ENCODE measurements around the gene AP2B1. TPM values are rescaled to one million over a fixed set of nuclear protein-coding genes. Genes with fewer than 3 reads are reported as not detected.
"Not testable (repeated sequence)": the region's sequence is repeated elsewhere in the genome, so short reads cannot be mapped to it uniquely, and the experiment has no call there.

Gene AP2B1
- total RNA-seq, 1 donor from 2014 or later = 164 TPM

DNA sequence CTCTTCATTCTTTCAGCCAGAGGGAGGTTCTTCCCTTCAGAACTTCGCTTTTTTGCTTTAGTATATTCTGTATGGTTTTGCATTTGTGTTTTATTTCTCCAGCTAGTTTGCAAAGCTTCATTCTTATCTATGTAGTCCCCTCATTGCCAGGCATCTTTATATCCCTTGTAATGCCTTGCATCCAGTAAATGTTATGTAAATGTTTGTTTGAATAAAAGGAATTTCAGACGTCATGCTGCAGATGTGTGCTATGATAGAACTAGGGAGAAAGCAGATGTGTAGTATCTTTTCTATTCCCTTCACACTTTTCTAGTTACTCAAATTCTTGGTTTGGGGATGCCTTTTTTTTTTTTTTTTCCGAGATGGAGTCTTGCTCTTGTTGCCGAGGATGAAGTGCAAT, 81.7 kb downstream of the AP2B1 start:
- Mint-ChIP-seq H3K36me3 (ENCODE audit: low read depth) (peaks cover 38% of the 10 kb centered on the region), H3K27ac (no peak overlapping the region), H3K9me3 (no peaks in the 10 kb centered on the region), H3K4me3 (no peak overlapping the region), H3K27me3 (no peaks in the 10 kb centered on the region), H3K4me1 (peaks cover 3% of the 10 kb centered on the region)
- intact Hi-C loops (cut with micrococcal nuclease) = no loop called here
- no peak for DNase-seq

DNA sequence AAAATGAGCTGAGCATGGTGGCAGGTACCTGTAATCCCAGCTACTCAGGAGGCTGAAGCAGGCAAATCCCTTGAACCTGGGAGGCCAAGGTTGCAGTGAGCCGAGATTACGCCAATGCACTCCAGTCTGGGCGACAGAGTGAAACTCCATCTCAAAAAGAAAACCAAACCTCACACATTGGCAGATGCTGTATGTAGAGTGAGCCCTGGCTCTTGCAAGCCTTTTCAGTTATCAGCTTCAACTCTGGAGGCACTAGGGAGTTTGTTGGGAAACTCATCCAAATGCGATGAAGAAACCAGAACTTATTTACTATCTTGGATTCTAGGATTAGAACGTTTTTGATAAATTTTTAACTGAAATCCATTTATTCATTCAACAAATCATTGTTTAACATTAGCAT, 87.4 kb downstream of the AP2B1 start:
- Mint-ChIP-seq H3K9me3 (peaks cover 4% of the 10 kb centered on the region), H3K36me3 (ENCODE audit: low read depth) (peaks cover 51% of the 10 kb centered on the region), H3K4me3 (no peak overlapping the region), H3K27ac (no peak overlapping the region), H3K27me3 (no peaks in the 10 kb centered on the region), H3K4me1 (peaks cover 19% of the 10 kb centered on the region)
- intact Hi-C loops (cut with micrococcal nuclease) = no loop called here
- no peak for DNase-seq

DNA sequence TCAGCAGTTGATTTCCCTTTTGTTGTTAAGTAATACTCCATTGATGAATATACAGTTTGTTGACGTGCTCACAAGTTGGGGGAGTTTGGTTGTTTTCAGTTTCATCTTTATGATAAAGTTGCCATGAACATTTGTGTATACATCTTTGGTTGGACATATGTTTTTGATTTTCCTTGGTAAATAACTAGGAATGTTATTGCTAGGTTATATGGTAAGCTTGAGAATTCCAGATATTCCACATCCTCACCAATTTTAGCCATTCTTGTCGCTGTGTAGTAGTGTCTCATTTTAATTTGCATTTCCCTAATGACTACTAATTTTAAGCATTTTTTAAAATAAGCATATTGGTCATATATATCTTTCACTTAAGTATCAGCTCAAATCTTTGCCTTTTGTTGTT, 89.3 kb downstream of the AP2B1 start:
- H3K27me3 Mint-ChIP-seq = no peaks in the 10 kb centered on the region
- peaks cover 48% of the 10 kb centered on the region for H3K36me3 Mint-ChIP-seq (ENCODE audit: low read depth)
- intact Hi-C loops (cut with micrococcal nuclease) = no loop called here
- H3K27ac Mint-ChIP-seq = no peak overlapping the region
- peaks cover 4% of the 10 kb centered on the region for H3K9me3 Mint-ChIP-seq
- DNase-seq = no peak
- no peak overlapping the region for H3K4me3 Mint-ChIP-seq
- H3K4me1 Mint-ChIP-seq = peaks cover 19% of the 10 kb centered on the region

DNA sequence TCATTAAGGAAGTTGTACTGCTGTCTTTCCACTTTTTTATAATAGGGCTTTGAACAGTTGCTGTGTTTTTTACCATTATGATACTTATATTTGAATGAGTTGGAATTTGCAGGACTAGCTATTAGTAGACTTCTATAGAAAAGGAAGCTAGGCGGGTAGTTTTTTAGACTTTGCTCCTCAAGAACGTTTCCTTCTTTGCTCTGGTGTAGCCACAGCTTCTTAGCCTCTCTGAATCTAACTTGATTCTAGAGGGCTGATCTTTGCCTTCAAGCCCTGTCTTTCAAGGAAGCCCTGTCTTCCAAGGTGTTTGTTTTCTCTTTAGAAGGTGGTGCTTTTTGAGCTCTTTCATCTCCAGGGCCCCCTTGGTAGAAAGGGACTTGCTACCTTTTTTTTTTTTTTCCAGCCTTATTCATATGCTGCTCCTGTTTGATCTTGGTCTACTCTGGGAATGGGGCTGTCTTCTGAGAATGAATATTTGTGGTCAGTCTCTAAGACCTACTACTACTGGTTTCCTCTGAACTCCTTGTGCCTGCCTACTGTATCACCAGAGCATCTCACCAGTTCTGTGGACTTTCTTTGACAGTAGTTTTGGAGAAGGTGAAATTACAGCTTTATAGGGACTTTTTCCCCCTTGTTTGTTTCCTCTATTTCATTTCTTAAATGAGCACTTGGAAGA, 92.0 kb downstream of the AP2B1 start:
- peak overlapping the region; percentile 70 for H3K27ac Mint-ChIP-seq

DNA sequence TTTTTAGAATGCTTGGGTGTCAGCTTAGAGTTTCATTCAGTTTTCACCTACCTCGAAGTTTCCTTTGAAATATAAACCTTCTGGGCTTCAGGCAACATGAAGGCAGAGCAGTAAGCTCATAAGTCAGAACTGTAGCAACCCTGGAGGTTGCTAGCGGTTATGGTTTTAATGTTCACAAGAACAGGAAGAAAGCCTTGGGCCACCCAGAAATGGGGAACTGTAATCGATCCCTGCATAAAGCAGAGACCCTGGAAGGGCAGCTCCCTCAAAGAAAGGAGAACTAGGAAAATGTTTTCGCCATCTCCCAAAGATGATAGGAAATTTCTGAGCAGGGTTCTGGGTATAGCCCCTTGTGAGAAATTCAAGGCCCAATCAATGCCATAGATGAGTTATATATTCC, 96.5 kb downstream of the AP2B1 start:
- no peak for DNase-seq
- Mint-ChIP-seq H3K36me3 (ENCODE audit: low read depth) (peaks cover 54% of the 10 kb centered on the region), H3K27me3 (no peaks in the 10 kb centered on the region), H3K4me3 (no peak overlapping the region), H3K27ac (no peak overlapping the region), H3K9me3 (peaks cover 3% of the 10 kb centered on the region), H3K4me1 (peaks cover 10% of the 10 kb centered on the region)
- intact Hi-C loops (cut with micrococcal nuclease) = no loop called here

More for the DNA sequence above, 92.0 kb downstream of the AP2B1 start:
- intact Hi-C loops (cut with micrococcal nuclease) = loop anchor here (1.0 kb wide), 1 partner anchor 37 kb away; no protein-coding TSS in a partner anchor
- H3K4me1 Mint-ChIP-seq = peaks cover 16% of the 10 kb centered on the region
- H3K27me3 Mint-ChIP-seq = no peaks in the 10 kb centered on the region
- no peak for DNase-seq
- H3K9me3 Mint-ChIP-seq = peaks cover 4% of the 10 kb centered on the region
- H3K36me3 Mint-ChIP-seq (ENCODE audit: low read depth) = peaks cover 53% of the 10 kb centered on the region
- no peak overlapping the region for H3K4me3 Mint-ChIP-seq

DNA sequence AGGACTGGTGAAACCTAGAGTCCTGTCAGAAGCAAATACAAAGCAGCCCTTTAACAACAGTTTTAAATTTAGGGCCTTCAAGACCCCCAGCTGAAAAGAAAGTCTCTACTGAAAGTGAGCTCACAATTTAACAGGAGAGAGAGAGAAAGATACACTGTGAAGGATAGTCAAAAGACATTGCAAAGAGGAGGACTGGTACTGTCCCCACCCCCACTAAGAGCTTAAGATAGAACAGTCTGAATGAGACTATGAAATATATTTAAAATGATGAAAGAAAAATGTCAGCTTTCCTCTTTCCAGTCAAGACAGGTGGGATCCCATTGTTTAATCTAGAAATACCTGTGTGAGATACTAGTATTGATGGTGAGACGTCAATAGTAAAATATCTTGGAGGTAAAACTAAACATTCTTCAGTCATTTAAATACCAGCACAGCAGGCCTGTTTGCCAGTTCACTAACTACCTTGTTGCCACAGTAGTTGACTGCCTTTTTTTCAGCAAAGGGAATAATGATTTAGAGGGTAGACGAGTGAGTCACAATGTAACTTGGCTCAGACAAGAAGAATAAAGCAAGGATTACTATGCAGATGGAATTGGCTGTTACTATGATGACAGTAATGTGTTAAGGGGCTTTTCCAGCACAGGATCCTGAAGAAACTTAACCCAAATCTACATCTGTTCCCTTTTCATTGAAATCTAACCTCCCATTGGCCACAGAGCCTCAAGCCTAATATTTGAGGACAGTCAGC, 97.1 kb downstream of the AP2B1 start:
- Mint-ChIP-seq H3K36me3 (ENCODE audit: low read depth) (peaks cover 54% of the 10 kb centered on the region), H3K4me1 (peaks cover 3% of the 10 kb centered on the region), H3K27ac (no peak overlapping the region), H3K4me3 (no peak overlapping the region), H3K27me3 (no peaks in the 10 kb centered on the region), H3K9me3 (no peaks in the 10 kb centered on the region)
- intact Hi-C loops (cut with micrococcal nuclease) = no loop called here
- no peak for DNase-seq

DNA sequence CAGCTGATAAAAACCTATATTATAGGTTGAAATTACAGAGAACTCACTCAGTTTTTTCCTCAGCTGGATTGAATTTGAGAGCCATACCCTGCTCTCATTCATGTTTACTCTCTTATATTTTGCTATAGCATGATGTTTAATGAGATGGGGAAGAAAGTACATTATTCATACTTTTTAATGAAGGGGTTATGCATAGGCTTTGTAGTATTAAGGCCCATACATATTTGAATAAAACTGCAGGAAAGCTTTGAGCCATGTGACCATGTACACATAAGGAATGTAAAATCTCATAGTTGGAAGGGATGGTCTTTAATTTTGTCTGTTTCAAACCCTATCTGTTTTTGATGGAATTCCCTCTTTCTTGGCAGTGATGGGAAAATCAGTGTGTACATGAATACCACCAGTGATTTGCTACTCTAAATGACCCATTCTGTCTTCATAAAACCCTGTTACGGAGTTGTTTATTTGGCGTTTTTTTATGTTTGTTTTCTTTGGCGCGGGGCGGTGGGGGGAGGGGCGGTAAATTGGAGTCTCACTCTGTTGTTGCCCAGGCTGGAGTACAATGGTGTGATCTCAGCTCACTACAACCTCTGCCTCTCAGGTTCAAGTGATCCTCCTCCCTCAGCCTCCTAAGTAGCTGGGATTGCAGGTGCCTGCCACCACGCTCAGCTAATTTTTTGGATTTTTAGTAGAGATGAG, 105.5 kb downstream of the AP2B1 start:
- no peak overlapping the region for H3K4me3 Mint-ChIP-seq
- no peaks in the 10 kb centered on the region for H3K9me3 Mint-ChIP-seq
- H3K27me3 Mint-ChIP-seq = no peaks in the 10 kb centered on the region
- intact Hi-C loops (cut with micrococcal nuclease) = no loop called here
- H3K36me3 Mint-ChIP-seq (ENCODE audit: low read depth) = peaks cover 37% of the 10 kb centered on the region
- H3K27ac Mint-ChIP-seq = no peak overlapping the region
- no peak for DNase-seq
- no peaks in the 10 kb centered on the region for H3K4me1 Mint-ChIP-seq

DNA sequence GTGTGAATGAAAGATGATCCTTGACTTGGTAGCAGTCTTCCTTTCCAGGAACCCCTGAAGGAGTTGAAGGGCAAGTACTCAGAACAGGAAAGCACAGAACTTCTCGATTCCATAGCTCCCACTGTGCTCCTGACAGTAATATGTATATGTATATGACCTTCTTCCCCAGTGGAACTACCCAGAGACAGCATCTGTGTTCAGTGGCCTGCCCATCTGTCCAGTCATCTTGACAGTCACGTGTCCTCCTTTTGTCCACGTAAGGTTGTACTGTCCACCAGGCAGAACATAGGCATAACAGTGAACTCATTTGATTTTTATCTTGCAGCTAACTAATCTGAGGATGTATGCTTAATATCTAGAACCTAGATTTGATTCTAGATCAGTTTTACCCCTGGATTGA, 106.5 kb downstream of the AP2B1 start:
- intact Hi-C loops (cut with micrococcal nuclease) = no loop called here
- H3K4me3 Mint-ChIP-seq = no peak overlapping the region
- peaks cover 29% of the 10 kb centered on the region for H3K36me3 Mint-ChIP-seq (ENCODE audit: low read depth)
- no peaks in the 10 kb centered on the region for H3K27me3 Mint-ChIP-seq
- no peak overlapping the region for H3K27ac Mint-ChIP-seq
- no peak for DNase-seq
- no peaks in the 10 kb centered on the region for H3K4me1 Mint-ChIP-seq
- no peaks in the 10 kb centered on the region for H3K9me3 Mint-ChIP-seq

DNA sequence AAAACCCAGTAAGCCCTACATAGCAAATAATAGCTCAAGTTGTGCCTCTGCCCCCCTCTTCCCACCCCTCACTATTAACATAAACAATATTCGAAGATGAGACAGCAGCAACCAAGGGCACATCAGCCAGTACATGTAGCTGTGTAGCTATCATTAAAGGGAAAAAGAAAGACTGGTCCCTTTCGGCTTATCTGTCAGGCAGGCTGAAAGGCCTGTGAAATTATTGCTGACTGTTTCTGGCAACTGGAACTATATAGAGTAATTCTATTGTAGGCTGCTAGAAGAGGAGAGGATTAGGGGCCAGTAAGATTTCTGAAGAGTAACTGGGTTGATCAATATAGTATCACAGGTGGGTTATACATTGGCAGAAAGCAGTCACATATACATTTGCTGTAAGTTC, 107.8 kb downstream of the AP2B1 start:
- H3K4me3 Mint-ChIP-seq = no peak overlapping the region
- no peaks in the 10 kb centered on the region for H3K9me3 Mint-ChIP-seq
- H3K27ac Mint-ChIP-seq = no peak overlapping the region
- no peaks in the 10 kb centered on the region for H3K27me3 Mint-ChIP-seq
- intact Hi-C loops (cut with micrococcal nuclease) = no loop called here
- no peaks in the 10 kb centered on the region for H3K4me1 Mint-ChIP-seq
- DNase-seq = no peak
- peaks cover 23% of the 10 kb centered on the region for H3K36me3 Mint-ChIP-seq (ENCODE audit: low read depth)

DNA sequence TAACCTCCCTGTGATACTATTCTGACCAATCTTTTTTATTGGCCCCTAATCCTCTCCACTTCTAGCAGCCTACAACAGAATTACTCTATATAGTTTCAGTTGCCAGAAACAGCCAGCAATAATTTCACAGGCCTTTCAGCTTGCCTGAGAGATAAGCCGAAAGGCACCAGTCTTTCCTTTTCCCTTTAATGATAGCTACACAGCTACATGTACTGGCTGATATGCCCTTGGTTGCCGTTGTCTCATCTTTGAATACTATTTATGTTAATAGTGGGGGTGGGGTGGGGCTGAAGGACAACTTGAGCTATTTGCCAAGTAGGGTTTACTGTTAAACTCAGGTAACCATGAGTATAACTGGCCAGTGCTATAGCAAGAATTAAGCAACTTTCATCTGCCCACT, 108.5 kb downstream of the AP2B1 start:
- no peaks in the 10 kb centered on the region for H3K9me3 Mint-ChIP-seq
- no peak for DNase-seq
- H3K27ac Mint-ChIP-seq = no peak overlapping the region
- no peak overlapping the region for H3K4me3 Mint-ChIP-seq
- intact Hi-C loops (cut with micrococcal nuclease) = no loop called here
- no peaks in the 10 kb centered on the region for H3K4me1 Mint-ChIP-seq
- H3K36me3 Mint-ChIP-seq (ENCODE audit: low read depth) = peaks cover 18% of the 10 kb centered on the region
- no peaks in the 10 kb centered on the region for H3K27me3 Mint-ChIP-seq

DNA sequence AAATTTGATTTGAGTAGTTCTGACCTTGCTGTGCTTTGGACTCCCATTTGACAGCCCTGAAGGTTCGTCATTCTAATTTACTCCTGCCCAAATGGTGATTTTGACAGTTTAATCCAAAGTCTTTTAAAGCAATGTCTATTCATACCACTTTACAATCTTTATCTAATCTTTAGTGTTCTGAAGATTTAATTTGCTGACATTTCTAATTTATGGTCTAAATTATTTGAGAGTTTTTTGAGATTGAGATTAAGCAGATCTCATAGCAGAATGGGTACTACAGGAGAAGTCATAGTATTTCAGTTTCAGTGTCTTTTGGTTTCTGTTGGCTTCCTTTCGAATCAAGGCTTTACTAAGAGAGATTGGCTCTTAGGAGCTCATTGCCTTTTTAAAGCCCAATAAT, 111.7 kb downstream of the AP2B1 start:
- Mint-ChIP-seq H3K27ac (no peak overlapping the region), H3K9me3 (peaks cover 5% of the 10 kb centered on the region), H3K27me3 (no peaks in the 10 kb centered on the region), H3K4me1 (peaks cover 3% of the 10 kb centered on the region), H3K4me3 (no peak overlapping the region), H3K36me3 (ENCODE audit: low read depth) (peaks cover 28% of the 10 kb centered on the region)
- intact Hi-C loops (cut with micrococcal nuclease) = no loop called here
- DNase-seq = no peak

DNA sequence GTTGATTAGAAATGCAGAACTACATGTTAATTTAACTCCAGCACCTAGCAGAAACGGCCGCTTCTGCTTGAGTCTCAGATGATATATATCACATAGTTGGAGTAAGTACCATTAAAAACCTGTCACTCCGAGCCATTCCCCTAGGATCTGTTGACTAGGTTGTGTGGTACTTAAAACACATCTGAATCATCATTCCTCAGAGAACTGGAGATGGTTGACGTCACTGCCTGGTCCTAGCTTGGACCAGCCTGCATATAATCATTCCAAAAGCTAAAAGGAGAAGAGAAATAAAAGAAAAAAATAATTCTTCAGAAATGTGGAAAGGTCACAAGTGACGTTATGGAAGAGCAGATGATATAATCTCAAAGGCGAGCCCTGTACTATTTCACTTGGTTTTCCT, 113.0 kb downstream of the AP2B1 start:
- no peak for DNase-seq
- intact Hi-C loops (cut with micrococcal nuclease) = no loop called here
- no peak overlapping the region for H3K4me3 Mint-ChIP-seq
- H3K27me3 Mint-ChIP-seq = no peaks in the 10 kb centered on the region
- H3K27ac Mint-ChIP-seq = no peak overlapping the region
- peaks cover 5% of the 10 kb centered on the region for H3K9me3 Mint-ChIP-seq
- peaks cover 35% of the 10 kb centered on the region for H3K36me3 Mint-ChIP-seq (ENCODE audit: low read depth)
- peaks cover 12% of the 10 kb centered on the region for H3K4me1 Mint-ChIP-seq

DNA sequence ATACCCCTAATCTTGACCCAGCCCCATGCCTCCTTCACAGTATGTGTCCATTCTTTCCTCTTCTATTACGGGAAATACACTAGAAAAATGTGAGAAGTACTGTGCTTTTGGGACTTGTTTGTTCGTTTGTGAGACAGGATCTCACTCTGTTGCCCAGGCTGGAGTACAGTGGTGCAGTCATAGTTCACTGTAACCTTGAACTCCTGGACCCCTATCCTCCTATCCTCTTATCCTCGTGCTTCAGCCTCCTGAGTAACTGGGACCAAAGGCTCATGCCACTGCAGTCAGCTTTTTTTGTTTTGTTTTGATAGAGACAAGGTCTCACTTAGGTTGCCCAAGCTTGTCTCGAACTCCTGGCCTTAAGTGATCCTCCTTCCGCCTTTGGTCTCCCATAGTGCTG, 114.4 kb downstream of the AP2B1 start:
- H3K27ac Mint-ChIP-seq = no peak overlapping the region
- no peaks in the 10 kb centered on the region for H3K27me3 Mint-ChIP-seq
- no peak overlapping the region for H3K4me3 Mint-ChIP-seq
- no peak for DNase-seq
- peaks cover 36% of the 10 kb centered on the region for H3K36me3 Mint-ChIP-seq (ENCODE audit: low read depth)
- H3K9me3 Mint-ChIP-seq = peaks cover 5% of the 10 kb centered on the region
- intact Hi-C loops (cut with micrococcal nuclease) = no loop called here
- peaks cover 17% of the 10 kb centered on the region for H3K4me1 Mint-ChIP-seq

DNA sequence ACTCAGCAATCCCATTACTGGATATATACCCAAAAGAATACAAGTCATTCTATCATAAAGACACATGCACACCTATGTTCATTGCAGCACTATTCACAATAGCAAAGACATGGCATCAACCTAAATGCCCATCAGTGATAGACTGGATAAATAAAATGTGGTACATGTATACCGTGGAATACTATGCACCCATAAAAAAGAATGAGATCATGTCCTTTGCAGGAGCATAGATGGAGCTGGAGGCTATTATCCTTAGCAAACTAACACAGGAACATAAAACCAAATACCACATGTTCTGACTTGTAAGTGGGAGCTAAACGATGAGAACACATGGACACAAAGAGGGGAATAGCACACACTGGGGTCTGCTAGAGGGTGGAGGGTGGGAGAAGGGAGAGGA, 116.2 kb downstream of the AP2B1 start:
- intact Hi-C loops (cut with micrococcal nuclease); H3K27ac Mint-ChIP-seq; DNase-seq; H3K9me3 Mint-ChIP-seq; H3K27me3 Mint-ChIP-seq; H3K4me3 Mint-ChIP-seq: not testable (repeated sequence)
- H3K36me3 Mint-ChIP-seq (ENCODE audit: low read depth) = peaks cover 31% of the 10 kb centered on the region
- H3K4me1 Mint-ChIP-seq = peaks cover 23% of the 10 kb centered on the region

All from activated CD4-positive, alpha-beta T cell treated with anti-CD3 and anti-CD28 coated beads, Interleukin-2, amount 10 ng/mL, durations not matched to agents 24 days and 14 days (primary cell).